Endodermal cell (in vitro differentiated cells): ENCODE results near the gene MSH3. TPM values are rescaled to one million over a fixed set of nuclear protein-coding genes. Genes with fewer than 3 reads are reported as not detected.

Experiments
- DNase-seq: peaks from one replicate; pipeline ENCODE4 v3.0.0-alpha.2; 2017
- H3K27ac ChIP-seq: 2 replicates; pipeline ENCODE4 v1.5.1; 2013; ENCODE audit warnings: mild to moderate bottlenecking, low read depth, low read length, moderate library complexity
- H3K27me3 ChIP-seq: 2 replicates; pipeline ENCODE4 v1.6.1; 2013; ENCODE audit warnings: mild to moderate bottlenecking, low read length, moderate library complexity; ENCODE audit not compliant: insufficient read depth, control insufficient read depth, poor library complexity, severe bottlenecking
- H3K36me3 ChIP-seq: 2 replicates; pipeline ENCODE4 v1.7.0; 2013; ENCODE audit warnings: mild to moderate bottlenecking, low read length, moderate library complexity; ENCODE audit not compliant: control insufficient read depth, insufficient read depth
- H3K4me1 ChIP-seq: one replicate; pipeline ENCODE4 v1.7.0; 2013; ENCODE audit warnings: low read length; ENCODE audit not compliant: control insufficient read depth, insufficient read depth
- H3K4me3 ChIP-seq: 2 replicates; pipeline ENCODE4 v1.5.1; 2013; ENCODE audit warnings: mild to moderate bottlenecking, low read length, moderate library complexity
- H3K9ac ChIP-seq: 2 replicates; pipeline ENCODE4 v1.6.1; 2013; ENCODE audit warnings: mild to moderate bottlenecking, low read length, moderate library complexity; ENCODE audit not compliant: poor library complexity, severe bottlenecking; ENCODE audit errors: extremely low read depth
- H3K9me3 ChIP-seq: 2 replicates; pipeline ENCODE4 v1.6.1; 2013; ENCODE audit warnings: mild to moderate bottlenecking, low read length, moderate library complexity; ENCODE audit not compliant: control insufficient read depth
- H3K27ac Mint-ChIP-seq: 2 replicates; pipeline ENCODE4 v1.8.0; 2020; ENCODE audit warnings: mixed read lengths
- H3K27me3 Mint-ChIP-seq: 2 replicates; pipeline ENCODE4 v1.8.0; 2021; ENCODE audit warnings: mild to moderate bottlenecking, mixed read lengths; ENCODE audit not compliant: insufficient read depth
- H3K36me3 Mint-ChIP-seq: 2 replicates; pipeline ENCODE4 v1.8.0; 2020; ENCODE audit warnings: low read depth, mixed read lengths
- H3K4me1 Mint-ChIP-seq: 2 replicates; pipeline ENCODE4 v1.8.0; 2020; ENCODE audit warnings: mixed read lengths
- H3K4me3 Mint-ChIP-seq: 2 replicates; pipeline ENCODE4 v1.8.0; 2020; ENCODE audit warnings: mild to moderate bottlenecking, moderate library complexity, mixed read lengths
- H3K9me3 Mint-ChIP-seq: 2 replicates; pipeline ENCODE4 v1.8.0; 2020; ENCODE audit warnings: mild to moderate bottlenecking, mixed read lengths
- CTCF ChIP-seq: fragments of 200-600 bp; sonication (generic); conservative IDR thresholded peaks from 2 replicates; pipeline ENCODE4 v1.5.0; 2021; ENCODE audit warnings: antibody characterized with exemption, mild to moderate bottlenecking
- WGBS, 2 experiments: methylation state at CpG; one replicate each; pipeline versions ENCODE4 v1.1.5 to v1.1.7; 2013; ENCODE audit warnings: missing lambda C conversion rate in 2 of 2, mixed read lengths in 1 of 2; ENCODE audit not compliant: insufficient coverage in 1 of 2, insufficient read length in 1 of 2; 5-methylcytosine and 5-hydroxymethylcytosine counted together
- total RNA-seq, 2 donors: library from RNA; stranded (reverse); fragmentation: NEBNext Ultra II Directional in 1 of 2; extraction: Animal tissue kit (Norgen Biotek cat#: 25700) in 1 of 2; gene quantifications; 2 replicates in 1 of 2; 3 replicates in 1 of 2; pipeline ENCODE4 v1.2.1, GENCODE V29; 2021

The MSH3 gene
- total RNA-seq, 2 donors from 2014 or later = 17.3 to 25.2 TPM

GRCh38 chr5:80853413-80853812 lies 199.0 kb downstream of the MSH3 start:
- H3K27me3 Mint-ChIP-seq = no peaks in the 10 kb centered on the region
- no peak overlapping the region for H3K9ac ChIP-seq
- H3K27ac ChIP-seq = no peak overlapping the region
- no peaks in the 10 kb centered on the region for H3K27me3 ChIP-seq
- H3K4me3 Mint-ChIP-seq = no peak overlapping the region
- peaks cover 25% of the 10 kb centered on the region for H3K9me3 ChIP-seq
- H3K36me3 Mint-ChIP-seq = peaks cover 54% of the 10 kb centered on the region
- H3K4me3 ChIP-seq = no peak overlapping the region
- no peak overlapping the region for H3K27ac Mint-ChIP-seq
- no peaks in the 10 kb centered on the region for H3K4me1 Mint-ChIP-seq
- H3K4me1 ChIP-seq = no peaks in the 10 kb centered on the region
- peaks cover 33% of the 10 kb centered on the region for H3K36me3 ChIP-seq
- no peak for TF ChIP-seq CTCF
- DNase-seq = no peak
- WGBS, 2 experiments = 92% methylated on average over 1 of the region's 2 CpGs; no CpG with 5 or more reads in 1 of the 2 experiments
- peaks cover 38% of the 10 kb centered on the region for H3K9me3 Mint-ChIP-seq

- 84 to 85% methylated on average over 2 of the region's 2 CpGs for WGBS, 2 experiments
- Histone ChIP-seq H3K27me3 (no peaks in the 10 kb centered on the region), H3K9me3 (peaks cover 18% of the 10 kb centered on the region), H3K36me3 (peaks cover 30% of the 10 kb centered on the region), H3K27ac (no peak overlapping the region), H3K4me3 (no peak overlapping the region), H3K9ac (no peak overlapping the region), H3K4me1 (no peaks in the 10 kb centered on the region)
- no peak for DNase-seq
- Mint-ChIP-seq H3K36me3 (peaks cover 45% of the 10 kb centered on the region), H3K4me1 (no peaks in the 10 kb centered on the region), H3K9me3 (peaks cover 26% of the 10 kb centered on the region), H3K27ac (no peak overlapping the region), H3K27me3 (no peaks in the 10 kb centered on the region), H3K4me3 (no peak overlapping the region)
- no peak for TF ChIP-seq CTCF
Measured at GRCh38 chr5:80854583-80854982, 200.1 kb downstream of the MSH3 start.

- Histone ChIP-seq H3K9ac (no peak overlapping the region), H3K27me3 (no peaks in the 10 kb centered on the region), H3K36me3 (peaks cover 12% of the 10 kb centered on the region), H3K9me3 (peaks cover 13% of the 10 kb centered on the region), H3K4me1 (no peaks in the 10 kb centered on the region), H3K27ac (no peak overlapping the region), H3K4me3 (no peak overlapping the region)
- no peaks in the 10 kb centered on the region for H3K27me3 Mint-ChIP-seq
- H3K4me3 Mint-ChIP-seq = no peak overlapping the region
- 65 to 84% methylated on average over 2 of the region's 2 CpGs for WGBS, 2 experiments
- H3K27ac Mint-ChIP-seq = no peak overlapping the region
- no peak for TF ChIP-seq CTCF
- peaks cover 20% of the 10 kb centered on the region for H3K4me1 Mint-ChIP-seq
- H3K36me3 Mint-ChIP-seq = peaks cover 17% of the 10 kb centered on the region
- DNase-seq = no peak
- peaks cover 11% of the 10 kb centered on the region for H3K9me3 Mint-ChIP-seq
Measured at GRCh38 chr5:80860924-80861613, 206.6 kb downstream of the MSH3 start.
